HG03571 (cell line): ENCODE measurements around the gene PRKD3.
"Not testable (repeated sequence)": the region's sequence is repeated elsewhere in the genome, so short reads cannot be mapped to it uniquely, and the experiment has no call there.

Experiments
- ATAC-seq: cut with Tn5 transposase; IDR thresholded peaks from one replicate; pipeline ENCODE4 v1.9.1; 2021; ENCODE audit not compliant: unreplicated experiment

Gene PRKD3

GRCh38 chr2:37317746-37318145 is 6.9 kb downstream of the PRKD3 start:
- ATAC-seq = no peak

- no peak for ATAC-seq
Observed at GRCh38 chr2:37316181-37316580, 8.5 kb downstream of the PRKD3 start.

GRCh38 chr2:37315364-37315763 is 9.3 kb downstream of the PRKD3 start:
- ATAC-seq = no peak

DNA sequence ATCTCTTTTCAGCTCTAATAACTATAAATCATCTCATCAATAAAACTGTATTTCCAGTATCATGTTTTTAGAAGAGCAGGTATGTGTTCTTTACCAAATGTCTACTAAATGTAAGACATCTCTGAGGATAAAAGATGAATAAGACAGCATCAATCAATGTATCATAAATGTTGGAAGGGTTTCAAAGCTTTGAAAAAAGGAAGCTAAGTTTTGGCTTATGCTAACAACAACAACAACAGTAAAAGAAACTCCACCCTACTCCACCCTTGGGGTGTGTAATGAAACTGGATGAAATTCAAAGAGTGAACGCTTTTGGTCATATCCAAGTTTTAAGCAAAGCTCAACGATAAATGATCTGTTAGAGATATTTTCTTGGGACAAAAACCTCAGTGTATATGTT is 17.1 kb downstream of the PRKD3 start:
- ATAC-seq = no peak

DNA sequence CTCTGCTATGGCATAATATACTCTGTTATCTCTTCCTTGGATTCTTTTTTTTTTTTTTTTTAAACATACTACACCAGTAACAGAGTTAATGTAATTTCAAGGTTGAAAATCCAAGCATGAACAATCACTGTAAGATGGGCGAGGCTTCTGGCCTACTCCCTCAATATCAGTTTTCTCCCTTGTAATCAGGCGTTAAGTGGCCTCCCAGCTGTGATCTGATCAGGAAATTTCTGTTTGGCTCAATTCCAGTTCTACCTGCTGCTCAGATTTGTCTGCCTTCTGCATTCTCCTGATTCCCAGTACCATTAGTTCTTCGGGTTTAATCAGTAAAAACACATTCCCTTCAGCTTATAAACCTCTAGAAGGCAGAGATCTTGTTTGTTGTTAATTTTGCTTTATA is 18.6 kb downstream of the PRKD3 start:
- no peak for ATAC-seq

DNA sequence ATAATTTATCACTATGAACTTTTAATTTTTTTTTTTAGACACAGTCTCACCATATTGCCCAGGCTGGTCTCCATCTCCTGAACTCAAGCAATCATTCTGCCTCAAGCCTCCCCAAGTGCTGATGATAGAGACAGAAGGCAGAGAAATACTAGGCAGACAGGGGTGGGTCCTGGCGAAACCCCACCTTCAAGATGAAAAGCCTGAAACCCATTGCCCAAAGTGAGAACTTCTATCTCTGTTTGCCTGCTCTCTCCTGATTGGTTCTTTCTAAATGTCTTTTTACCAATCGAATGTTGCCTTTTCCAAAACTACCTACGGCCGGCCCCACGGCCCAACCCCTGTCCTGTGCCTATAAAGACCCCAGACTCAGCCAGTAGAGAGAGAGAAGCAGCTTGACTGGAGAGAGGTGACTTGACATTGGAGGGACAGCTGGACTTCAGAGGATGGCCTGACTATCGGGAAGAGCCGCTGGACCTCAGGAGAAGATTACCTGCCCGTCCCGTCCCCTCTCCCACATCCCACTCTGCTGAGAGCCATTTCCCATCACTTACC is 21.9 kb downstream of the PRKD3 start:
- ATAC-seq = no peak

DNA sequence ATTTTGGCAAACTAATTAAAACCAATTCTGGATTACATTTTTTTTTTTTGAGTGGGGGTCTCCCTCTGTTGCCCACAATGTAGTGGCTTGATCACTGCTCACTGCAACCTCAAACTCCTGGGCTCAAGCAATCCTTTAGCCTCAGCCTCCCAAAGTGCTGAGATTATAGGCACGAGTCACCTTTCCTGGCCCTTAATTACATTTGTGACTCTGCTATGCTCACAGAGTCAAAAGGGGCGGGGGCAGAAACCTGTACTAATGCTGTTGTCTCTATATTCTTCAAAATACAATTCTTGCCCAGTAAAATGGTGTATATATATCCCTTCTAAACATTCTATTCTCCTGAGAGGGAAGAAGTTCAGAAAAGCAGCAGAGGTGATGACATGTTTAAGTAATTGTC is 23.2 kb downstream of the PRKD3 start:
- ATAC-seq = no peak

- ATAC-seq = no peak
Observed at GRCh38 chr2:37300578-37300977, 24.1 kb downstream of the PRKD3 start.

GRCh38 chr2:37300146-37300545 is 24.5 kb downstream of the PRKD3 start:
- no peak for ATAC-seq

DNA sequence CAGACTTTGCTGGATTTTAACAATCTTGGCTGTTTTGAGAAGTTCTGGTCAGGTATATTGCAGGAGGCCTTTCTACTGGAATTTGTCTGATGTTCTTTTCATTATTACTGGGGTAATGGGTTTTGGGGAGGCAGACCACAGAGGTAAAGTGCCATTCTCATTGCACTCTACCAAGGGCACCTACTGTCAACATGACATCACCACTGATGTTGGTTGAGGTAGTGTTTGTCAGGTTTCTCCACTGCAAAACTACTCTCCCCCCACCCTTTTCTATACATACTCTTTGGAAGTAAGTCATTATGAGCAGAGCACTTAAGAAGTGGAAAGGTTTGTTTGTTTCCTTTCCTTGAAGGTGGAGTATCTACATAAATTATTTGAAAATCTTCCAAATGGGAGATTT is 27.0 kb downstream of the PRKD3 start:
- no peak for ATAC-seq

GRCh38 chr2:37295469-37296073 is 29.1 kb downstream of the PRKD3 start:
- no peak for ATAC-seq

GRCh38 chr2:37294858-37295257 is 29.8 kb downstream of the PRKD3 start:
- ATAC-seq = not testable (repeated sequence)

GRCh38 chr2:37291680-37292079 is 33.0 kb downstream of the PRKD3 start:
- ATAC-seq = no peak

DNA sequence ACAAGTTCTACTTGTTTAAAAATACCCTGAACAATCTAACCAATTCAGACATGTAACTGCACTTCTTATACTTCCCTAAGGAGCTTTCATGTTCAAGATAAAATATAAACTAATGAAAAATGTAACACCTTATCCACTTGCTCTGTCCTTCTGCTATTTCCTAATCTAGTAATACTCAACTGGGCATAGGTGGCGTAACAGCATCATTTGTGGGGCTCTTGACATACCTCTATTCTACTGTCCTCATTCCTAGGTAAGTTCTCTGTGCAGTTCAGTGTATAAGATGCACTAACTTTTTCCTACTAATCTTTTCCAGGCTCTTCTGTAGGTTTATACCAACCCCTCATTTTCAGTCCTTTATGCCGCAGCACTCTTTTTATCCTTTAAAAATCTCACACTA is 36.7 kb downstream of the PRKD3 start:
- no peak for ATAC-seq

- no peak for ATAC-seq
Observed at GRCh38 chr2:37284381-37284780, 40.3 kb downstream of the PRKD3 start.

GRCh38 chr2:37283207-37283606 is 41.4 kb downstream of the PRKD3 start:
- no peak for ATAC-seq

DNA sequence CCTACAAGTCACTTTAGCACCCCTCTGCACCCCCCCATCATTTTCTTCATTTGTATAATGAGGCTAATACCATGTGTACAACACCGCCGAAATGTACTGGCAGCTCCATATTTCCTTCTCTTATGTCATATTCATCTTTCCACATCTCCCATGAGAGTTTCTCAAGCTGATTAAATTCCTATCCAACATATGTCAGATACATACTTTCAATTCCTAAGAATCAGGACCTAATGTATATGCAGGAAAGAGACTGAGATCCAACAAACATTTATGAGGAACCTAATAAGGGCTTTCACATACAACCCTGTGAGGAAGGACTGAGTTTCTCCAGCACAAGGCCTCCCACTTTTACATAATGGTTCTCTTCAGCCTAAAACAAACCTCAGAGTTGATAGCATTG is 41.9 kb downstream of the PRKD3 start:
- no peak for ATAC-seq

GRCh38 chr2:37281916-37282315 is 42.7 kb downstream of the PRKD3 start:
- no peak for ATAC-seq

DNA sequence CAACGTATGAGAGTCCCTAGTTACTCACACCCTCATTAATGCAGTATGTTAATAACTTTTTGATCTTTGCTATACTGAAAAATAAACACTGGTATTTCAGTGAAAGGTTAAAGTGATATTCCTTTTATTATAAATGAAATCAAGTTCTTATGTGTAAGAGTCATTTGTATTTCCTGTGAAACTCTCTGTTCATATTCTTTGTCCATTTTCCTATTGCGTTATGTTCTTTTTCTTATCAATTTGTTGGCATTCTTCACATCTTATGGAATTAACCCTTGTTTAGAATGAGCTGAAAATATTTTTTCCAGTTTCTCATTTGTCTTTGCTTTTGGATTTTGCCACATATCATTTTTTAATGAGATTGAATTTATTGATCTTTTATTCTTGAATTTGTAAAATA is 48.3 kb downstream of the PRKD3 start:
- ATAC-seq = no peak
